GM10248 (cell line): ENCODE results near the gene HEXD.

ENCODE experiments used
- CTCF ChIA-PET: fragments of 300-600 bp; sonication (Branson Sonifier 250); formaldehyde crosslinking; extraction: SDS; loops from one replicate; lab custom pipeline; 2021; ENCODE audit warnings: antibody characterized with exemption; lab: Yijun Ruan, JAX
- POLR2A ChIA-PET: fragments of 350-650 bp; sonication (Branson Sonifier 250); formaldehyde crosslinking; extraction: SDS; loops from one replicate; lab custom pipeline; 2020; ENCODE audit warnings: antibody characterized with exemption; lab: Yijun Ruan, JAX
- DNase-seq: peaks from one replicate; pipeline ENCODE4 v3.0.0; 2012; ENCODE audit errors: extremely low spot score
- CTCF ChIP-seq: IDR thresholded peaks from 2 replicates; pipeline ENCODE4 v1.5.1; 2012; ENCODE audit warnings: mild to moderate bottlenecking, low read depth; ENCODE audit errors: extremely low read depth, missing control alignments, control extremely low read depth

The HEXD gene

GRCh38 chr17:82474223-82475010, 56.3 kb downstream of the HEXD start:
- POLR2A ChIA-PET = no interaction called here
- CTCF ChIA-PET = interaction anchor here (1.1 to 2.2 kb wide), 2 partner anchors 11 to 20 kb away, joined by 3 to 6 read pairs; no protein-coding TSS in a partner anchor
- DNase-seq = no peak
- no peak for TF ChIP-seq CTCF

GRCh38 chr17:82475458-82475857, 57.3 kb downstream of the HEXD start:
- POLR2A ChIA-PET = interaction anchor here (0.6 kb wide), 1 partner anchor 380 kb away, joined by 5 read pairs; no protein-coding TSS in a partner anchor
- CTCF ChIA-PET = interaction anchor here (1.1 kb wide), 1 partner anchor 19 kb away, joined by 3 read pairs; no protein-coding TSS in a partner anchor
- no peak for DNase-seq
- no peak for TF ChIP-seq CTCF

GRCh38 chr17:82477934-82478333, 59.8 kb downstream of the HEXD start:
- POLR2A ChIA-PET = no interaction called here

GRCh38 chr17:82479602-82480001, 61.5 kb downstream of the HEXD start:
- POLR2A ChIA-PET = no interaction called here
- no peak for TF ChIP-seq CTCF
- CTCF ChIA-PET = interaction anchor here (1.1 to 1.8 kb wide), 2 partner anchors 13 to 75 kb away, joined by 4 read pairs; no protein-coding TSS in a partner anchor
- no peak for DNase-seq

More at GRCh38 chr17:82477934-82478333, 59.8 kb downstream of the HEXD start:
- DNase-seq = no peak
- CTCF ChIA-PET = interaction anchor here (2.5 kb wide), 1 partner anchor 76 kb away, joined by 9 read pairs; no protein-coding TSS in a partner anchor
- no peak for TF ChIP-seq CTCF

- TF ChIP-seq CTCF = no peak
- DNase-seq = no peak
- ChIA-PET POLR2A (interaction anchor here (0.9 kb wide), 1 partner anchor 26 kb away, joined by 4 read pairs; no protein-coding TSS in a partner anchor), CTCF (interaction anchor here (0.9 to 1.8 kb wide), 3 partner anchors 12 to 75 kb away, joined by 3 to 4 read pairs (median 4); no protein-coding TSS in a partner anchor)
Observed at GRCh38 chr17:82480318-82480717, 62.2 kb downstream of the HEXD start.

- POLR2A ChIA-PET = no interaction called here
- no peak for DNase-seq
- CTCF ChIA-PET = interaction anchor here (1.7 to 2.4 kb wide), 2 partner anchors 11 to 12 kb away, joined by 3 to 6 read pairs; no protein-coding TSS in a partner anchor
- no peak for TF ChIP-seq CTCF
Observed at GRCh38 chr17:82483204-82483660, 65.1 kb downstream of the HEXD start.
